Suprapubic skin (tissue), 4 donors: ENCODE measurements around the gene C6orf62. TPM values are rescaled to one million over a fixed set of nuclear protein-coding genes. Genes with fewer than 3 reads are reported as not detected.
"Not testable (repeated sequence)": the region's sequence is repeated elsewhere in the genome, so short reads cannot be mapped to it uniquely, and the experiment has no call there.

Source experiments
- DNase-seq, 2 donors: peaks; one replicate each; pipeline ENCODE4 v3.0.0-alpha.2; 2019; ENCODE audit warnings: low spot score in 2 of 2
- H3K27ac ChIP-seq: fragments of 200-600 bp; sonication (generic); one replicate; pipeline ENCODE4 v1.5.1; 2019
- H3K27me3 ChIP-seq: fragments of 200-600 bp; sonication (generic); one replicate; pipeline ENCODE4 v1.5.1; 2019
- H3K36me3 ChIP-seq: fragments of 200-600 bp; sonication (generic); one replicate; pipeline ENCODE4 v1.5.1; 2019
- H3K4me1 ChIP-seq: fragments of 200-600 bp; sonication (generic); one replicate; pipeline ENCODE4 v1.5.1; 2019
- H3K4me3 ChIP-seq: fragments of 200-600 bp; sonication (generic); one replicate; pipeline ENCODE4 v1.5.1; 2019; ENCODE audit warnings: mild to moderate bottlenecking
- H3K9me3 ChIP-seq: fragments of 200-600 bp; sonication (generic); one replicate; pipeline ENCODE4 v1.5.1; 2019
- CTCF ChIP-seq, 2 donors: fragments of 200-600 bp in 1 of 2; fragments of 450-650 bp in 1 of 2; sonication (generic) in 1 of 2; IDR thresholded peaks; one replicate each; pipeline ENCODE4 v1.5.1; 2016 to 2019; ENCODE audit warnings: antibody characterized with exemption in 2 of 2, mild to moderate bottlenecking in 1 of 2, moderate library complexity in 1 of 2
- EP300 ChIP-seq: sonication (generic); formaldehyde crosslinking; IDR thresholded peaks from one replicate; pipeline ENCODE4 v1.6.1; 2017; ENCODE audit warnings: antibody characterized with exemption
- POLR2A ChIP-seq, 2 donors: fragments of 450-650 bp; IDR thresholded peaks; one replicate each; pipeline ENCODE4 v1.6.1; 2017; ENCODE audit warnings: antibody characterized with exemption in 2 of 2, mild to moderate bottlenecking in 2 of 2, moderate library complexity in 2 of 2
- POLR2AphosphoS5 ChIP-seq, 3 donors: sonication (generic); formaldehyde crosslinking; IDR thresholded peaks; one replicate each; pipeline ENCODE4 v1.6.1; 2017; ENCODE audit warnings: antibody characterized with exemption in 3 of 3
- WGBS: methylation state at CpG from one replicate; pipeline ENCODE4 v1.1.5; 2018; 5-methylcytosine and 5-hydroxymethylcytosine counted together
- total RNA-seq, 4 donors: library from RNA; depleted of rRNA; stranded (reverse); fragments of >200 nt; gene quantifications; one replicate each; pipeline ENCODE4 v1.1.0, GENCODE V29; 2016

C6orf62 gene
- total RNA-seq, 4 donors from 2014 or later: 36.5 to 69.2 (median 55.5) TPM

GRCh38 chr6:24757611-24758010 is 38.7 kb upstream of the C6orf62 start:
- Histone ChIP-seq H3K4me1 (no peaks in the 10 kb centered on the region), H3K4me3 (no peak overlapping the region), H3K27ac (no peak overlapping the region), H3K27me3 (no peaks in the 10 kb centered on the region), H3K36me3 (no peaks in the 10 kb centered on the region), H3K9me3 (no peaks in the 10 kb centered on the region)
- DNase-seq: no peak
- WGBS: 91% methylated on average over 6 of the region's 6 CpGs
- no peak for TF ChIP-seq POLR2AphosphoS5 (IDR thresholded peaks at IDR 0.05)
- TF ChIP-seq POLR2A (IDR thresholded peaks at IDR 0.05): no peak
- TF ChIP-seq EP300: no peak
- no peak for TF ChIP-seq CTCF (IDR thresholded peaks at IDR 0.05)

DNA sequence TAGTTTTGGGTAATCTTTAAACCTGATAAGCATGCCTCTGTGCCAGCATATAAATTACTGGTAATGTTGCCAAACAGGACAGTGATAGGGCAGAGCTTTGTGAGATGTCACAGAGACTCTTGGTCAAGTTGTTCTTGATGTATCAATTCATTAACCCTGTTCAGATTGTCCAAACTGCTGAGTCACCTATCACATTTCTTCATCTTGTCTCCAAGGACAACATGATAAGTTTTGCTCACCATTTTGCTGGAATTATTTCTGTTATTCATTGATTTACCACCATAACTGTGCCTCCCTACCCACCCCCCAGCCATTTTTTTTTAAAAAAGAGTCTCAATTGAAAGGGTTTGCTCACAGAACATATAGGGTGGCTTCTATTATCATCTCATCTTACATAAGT is 36.3 kb upstream of the C6orf62 start:
- TF ChIP-seq POLR2AphosphoS5 (IDR thresholded peaks at IDR 0.05) (no peak), POLR2A (IDR thresholded peaks at IDR 0.05) (no peak), EP300 (no peak), CTCF (IDR thresholded peaks at IDR 0.05) (no peak)
- no peak overlapping the region for H3K27ac ChIP-seq
- no peaks in the 10 kb centered on the region for H3K36me3 ChIP-seq
- no peaks in the 10 kb centered on the region for H3K27me3 ChIP-seq
- no peak for DNase-seq
- no peaks in the 10 kb centered on the region for H3K9me3 ChIP-seq
- H3K4me3 ChIP-seq: no peak overlapping the region
- no peaks in the 10 kb centered on the region for H3K4me1 ChIP-seq

GRCh38 chr6:24754378-24754777 is 35.4 kb upstream of the C6orf62 start:
- WGBS: 79% methylated on average over 4 of the region's 4 CpGs
- H3K4me3 ChIP-seq, H3K36me3 ChIP-seq, DNase-seq, H3K27me3 ChIP-seq, H3K4me1 ChIP-seq, H3K9me3 ChIP-seq, H3K27ac ChIP-seq: not testable (repeated sequence)

DNA sequence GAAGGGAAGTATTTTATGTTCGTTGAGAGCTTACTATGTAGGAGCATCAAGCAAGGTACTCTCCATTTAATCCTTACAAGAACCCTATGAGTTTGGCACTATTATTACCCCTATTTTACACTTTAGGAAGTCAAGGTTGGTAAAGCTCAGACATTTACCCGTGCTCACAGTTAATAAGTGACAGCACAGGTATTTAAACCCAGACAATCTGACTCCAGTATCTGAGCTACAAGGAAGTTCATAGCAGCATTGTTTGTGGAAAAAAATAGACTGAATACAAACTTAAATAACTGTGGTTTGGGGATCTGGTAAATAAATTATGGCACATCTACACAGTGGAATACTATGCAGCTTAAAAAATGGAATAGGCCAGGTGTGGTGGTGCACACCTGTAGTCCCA is 34.6 kb upstream of the C6orf62 start:
- WGBS: 87% methylated on average over 2 of the region's 2 CpGs
- H3K4me3 ChIP-seq: no peak overlapping the region
- H3K27me3 ChIP-seq: no peaks in the 10 kb centered on the region
- no peak for DNase-seq
- H3K27ac ChIP-seq: no peak overlapping the region
- no peaks in the 10 kb centered on the region for H3K4me1 ChIP-seq
- no peaks in the 10 kb centered on the region for H3K36me3 ChIP-seq
- no peaks in the 10 kb centered on the region for H3K9me3 ChIP-seq
- no peak for TF ChIP-seq POLR2A (IDR thresholded peaks at IDR 0.05)

GRCh38 chr6:24752917-24753492 is 34.1 kb upstream of the C6orf62 start:
- no peaks in the 10 kb centered on the region for H3K9me3 ChIP-seq
- 87% methylated on average over 1 of the region's 1 CpG for WGBS
- H3K36me3 ChIP-seq: no peaks in the 10 kb centered on the region
- no peak for TF ChIP-seq POLR2A (IDR thresholded peaks at IDR 0.05)
- TF ChIP-seq EP300: no peak
- no peak for TF ChIP-seq POLR2AphosphoS5 (IDR thresholded peaks at IDR 0.05)
- H3K27ac ChIP-seq: no peak overlapping the region
- no peak for DNase-seq
- H3K4me1 ChIP-seq: no peaks in the 10 kb centered on the region
- no peaks in the 10 kb centered on the region for H3K27me3 ChIP-seq
- no peak overlapping the region for H3K4me3 ChIP-seq

GRCh38 chr6:24752503-24752902 is 33.5 kb upstream of the C6orf62 start:
- Histone ChIP-seq H3K36me3 (no peaks in the 10 kb centered on the region), H3K4me1 (no peaks in the 10 kb centered on the region), H3K27ac (no peak overlapping the region), H3K27me3 (no peaks in the 10 kb centered on the region), H3K4me3 (no peak overlapping the region), H3K9me3 (no peaks in the 10 kb centered on the region)
- whole genome bisulfite sequencing: 67% methylated on average over 2 of the region's 2 CpGs
- TF ChIP-seq EP300 (no peak), POLR2A (IDR thresholded peaks at IDR 0.05) (no peak), POLR2AphosphoS5 (IDR thresholded peaks at IDR 0.05) (no peak), CTCF (IDR thresholded peaks at IDR 0.05) (no peak)
- no peak for DNase-seq

DNA sequence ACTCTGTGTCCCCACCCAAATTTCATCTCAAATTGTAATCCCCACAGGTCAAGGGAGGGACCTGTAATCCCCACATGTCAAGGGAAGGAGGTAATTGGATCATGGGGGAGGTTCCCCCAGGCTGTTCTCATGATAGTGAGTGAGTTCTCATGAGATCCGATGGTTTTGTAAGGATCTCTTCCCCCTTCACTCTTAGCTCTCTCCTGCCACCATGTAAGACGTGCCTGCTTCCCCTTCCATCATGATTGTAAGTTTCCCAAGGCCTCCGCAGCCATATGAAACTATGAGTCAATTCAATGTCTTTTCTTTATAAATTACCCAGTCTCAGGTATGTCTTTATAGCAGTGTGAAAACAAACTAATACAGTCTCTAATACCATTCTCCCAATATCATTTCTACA is 31.9 kb upstream of the C6orf62 start:
- DNase-seq, H3K4me3 ChIP-seq, H3K36me3 ChIP-seq, H3K4me1 ChIP-seq, H3K27me3 ChIP-seq, H3K9me3 ChIP-seq, H3K27ac ChIP-seq: not testable (repeated sequence)
- 69% methylated on average over 3 of the region's 3 CpGs for WGBS
